HEK293T (cell line): ENCODE data around the gene LRRFIP1.
A peak's percentile ranks its signal among the peaks of the same experiment; 100 is the strongest.

Experiments
- CTCF ChIA-PET: fragments of 350-600 bp; formaldehyde crosslinking; extraction: SDS; loops from one replicate; lab custom pipeline; 2021; ENCODE audit warnings: antibody characterized with exemption, inconsistent platforms; lab: Yijun Ruan, JAX
- POLR2A ChIA-PET: fragments of 350-600 bp; formaldehyde crosslinking; extraction: SDS; loops from one replicate; lab custom pipeline; 2020; ENCODE audit warnings: antibody characterized with exemption, inconsistent platforms; lab: Yijun Ruan, JAX
- DNase-seq: peaks from one replicate; pipeline ENCODE4 v3.0.0; 2012; ENCODE audit warnings: mixed read lengths; ENCODE audit errors: extremely low spot score
- ARNT ChIP-seq: fragments of 450-650 bp; IDR thresholded peaks from 2 replicates; pipeline ENCODE4 v1.6.1; 2017; ENCODE audit warnings: mild to moderate bottlenecking
- BHLHE40 ChIP-seq: fragments of 450-650 bp; IDR thresholded peaks from 2 replicates; pipeline ENCODE4 v1.6.1; 2016; ENCODE audit warnings: mild to moderate bottlenecking, moderate library complexity, borderline replicate concordance
- CTBP1 ChIP-seq: fragments of 450-650 bp; IDR thresholded peaks from 2 replicates; pipeline ENCODE4 v1.6.1; 2016; ENCODE audit warnings: borderline replicate concordance
- ELF4 ChIP-seq: fragments of 450-650 bp; IDR thresholded peaks from 2 replicates; pipeline ENCODE4 v1.6.1; 2017; ENCODE audit warnings: antibody characterized with exemption
- FOXK2 ChIP-seq: fragments of 450-650 bp; IDR thresholded peaks from 2 replicates; pipeline ENCODE4 v1.6.1; 2016; ENCODE audit warnings: mild to moderate bottlenecking
- FOXM1 ChIP-seq: fragments of 450-650 bp; IDR thresholded peaks from 2 replicates; pipeline ENCODE4 v1.6.1; 2017; ENCODE audit warnings: mild to moderate bottlenecking, borderline replicate concordance
- HDGF ChIP-seq: fragments of 450-650 bp; IDR thresholded peaks from 2 replicates; pipeline ENCODE4 v1.6.1; 2017; ENCODE audit warnings: antibody characterized with exemption, borderline replicate concordance
- L3MBTL2 ChIP-seq: fragments of 450-650 bp; conservative IDR thresholded peaks from 2 replicates; pipeline ENCODE4 v1.6.1; 2016; ENCODE audit warnings: mild to moderate bottlenecking
- LEF1 ChIP-seq: fragments of 450-650 bp; IDR thresholded peaks from 2 replicates; pipeline ENCODE4 v1.6.1; 2017; ENCODE audit warnings: mild to moderate bottlenecking, borderline replicate concordance
- NFRKB ChIP-seq: fragments of 450-650 bp; IDR thresholded peaks from 2 replicates; pipeline ENCODE4 v1.6.1; 2016; ENCODE audit warnings: mild to moderate bottlenecking, moderate library complexity
- PKNOX1 ChIP-seq: fragments of 450-650 bp; IDR thresholded peaks from 2 replicates; pipeline ENCODE4 v1.6.1; 2016
- SP1 ChIP-seq: fragments of 450-650 bp; IDR thresholded peaks from 2 replicates; pipeline ENCODE4 v1.6.1; 2017
- SUZ12 ChIP-seq: fragments of 450-650 bp; IDR thresholded peaks from 2 replicates; pipeline ENCODE4 v1.6.1; 2016; ENCODE audit warnings: mild to moderate bottlenecking
- ZNF384 ChIP-seq: fragments of 450-650 bp; IDR thresholded peaks from 2 replicates; pipeline ENCODE4 v1.6.1; 2016

The LRRFIP1 gene

GRCh38 chr2:237700512-237701032, 73.2 kb downstream of the LRRFIP1 start:
- POLR2A ChIA-PET: interaction anchor here (1.1 to 1.5 kb wide), 4 partner anchors 9 to 33 kb away, joined by 3 to 6 read pairs (median 3); no protein-coding TSS in a partner anchor
- CTCF ChIA-PET: interaction anchor here (1.3 kb wide), 1 partner anchor 14 kb away, joined by 4 read pairs; no protein-coding TSS in a partner anchor
- TF ChIP-seq L3MBTL2: 0 out of 2 replicates have a peak, but pooled peaks have one; percentile 27
- TF ChIP-seq PKNOX1: no peak
- DNase-seq: peak; percentile 36

GRCh38 chr2:237701033-237701858, 73.9 kb downstream of the LRRFIP1 start:
- CTCF ChIA-PET: interaction anchor here (1.3 kb wide), 1 partner anchor 14 kb away, joined by 4 read pairs; no protein-coding TSS in a partner anchor
- TF ChIP-seq HDGF (no peak), L3MBTL2 (no peak), CTBP1 (no peak)
- POLR2A ChIA-PET: interaction anchor here (1.1 to 1.5 kb wide), 4 partner anchors 10 to 32 kb away, joined by 3 to 6 read pairs (median 3); no protein-coding TSS in a partner anchor
- no peak for DNase-seq

GRCh38 chr2:237701859-237702390, 74.5 kb downstream of the LRRFIP1 start:
- no peak for DNase-seq
- POLR2A ChIA-PET: interaction anchor here (1.4 kb wide), 1 partner anchor 9 kb away, joined by 6 read pairs; no protein-coding TSS in a partner anchor
- TF ChIP-seq HDGF: no peak
- TF ChIP-seq CTBP1: no peak
- TF ChIP-seq LEF1: no peak
- CTCF ChIA-PET: interaction anchor here (0.7 kb wide), 1 partner anchor 43 kb away, joined by 3 read pairs; no protein-coding TSS in a partner anchor

- CTCF ChIA-PET: interaction anchor here (0.7 to 0.8 kb wide), 2 partner anchors 9 to 43 kb away, joined by 3 read pairs; no protein-coding TSS in a partner anchor
- POLR2A ChIA-PET: interaction anchor here (1.4 kb wide), 1 partner anchor 10 kb away, joined by 6 read pairs; no protein-coding TSS in a partner anchor
- DNase-seq: no peak
- no peak for TF ChIP-seq ARNT
- TF ChIP-seq L3MBTL2: no peak
- TF ChIP-seq SP1: no peak
- TF ChIP-seq NFRKB: no peak
- TF ChIP-seq BHLHE40: no peak
These were observed 75.3 kb downstream of the LRRFIP1 start for GRCh38 chr2:237702441-237703391.

GRCh38 chr2:237704501-237705434, 77.4 kb downstream of the LRRFIP1 start:
- CTCF ChIA-PET: no interaction called here

GRCh38 chr2:237706257-237706656, 78.9 kb downstream of the LRRFIP1 start:
- POLR2A ChIA-PET: no interaction called here
- TF ChIP-seq ARNT (no peak), FOXM1 (no peak), HDGF (no peak), FOXK2 (no peak), CTBP1 (no peak), SP1 (no peak), L3MBTL2 (no peak), NFRKB (no peak), LEF1 (no peak), SUZ12 (no peak)
- DNase-seq: no peak
- CTCF ChIA-PET: no interaction called here

More at GRCh38 chr2:237704501-237705434, 77.4 kb downstream of the LRRFIP1 start:
- TF ChIP-seq CTBP1 (no peak), ZNF384 (no peak), SP1 (no peak), FOXK2 (no peak), ARNT (no peak), NFRKB (no peak), PKNOX1 (no peak), ELF4 (no peak), BHLHE40 (no peak)
- DNase-seq: no peak
- POLR2A ChIA-PET: no interaction called here
